Peyer's patch (tissue), 4 donors: ENCODE results near the gene PTPRM.

Experiments used
- POLR2A ChIP-seq, 2 donors: fragments of 450-650 bp; IDR thresholded peaks; one replicate each; pipeline ENCODE4 v1.5.1; 2017; ENCODE audit warnings: antibody characterized with exemption in 2 of 2, mild to moderate bottlenecking in 2 of 2, moderate library complexity in 2 of 2
- TF ChIP-seq, protein P1 (sequence below), 6 experiments: fragments of 450-650 bp in 4 of 6; fragments of 200-600 bp in 2 of 6; sonication (generic) in 1 of 6; IDR thresholded peaks; one replicate each; pipeline ENCODE4 v1.5.1; 2017 to 2019; ENCODE audit warnings: antibody characterized with exemption in 6 of 6, mild to moderate bottlenecking in 3 of 6, moderate library complexity in 1 of 6

DNA sequence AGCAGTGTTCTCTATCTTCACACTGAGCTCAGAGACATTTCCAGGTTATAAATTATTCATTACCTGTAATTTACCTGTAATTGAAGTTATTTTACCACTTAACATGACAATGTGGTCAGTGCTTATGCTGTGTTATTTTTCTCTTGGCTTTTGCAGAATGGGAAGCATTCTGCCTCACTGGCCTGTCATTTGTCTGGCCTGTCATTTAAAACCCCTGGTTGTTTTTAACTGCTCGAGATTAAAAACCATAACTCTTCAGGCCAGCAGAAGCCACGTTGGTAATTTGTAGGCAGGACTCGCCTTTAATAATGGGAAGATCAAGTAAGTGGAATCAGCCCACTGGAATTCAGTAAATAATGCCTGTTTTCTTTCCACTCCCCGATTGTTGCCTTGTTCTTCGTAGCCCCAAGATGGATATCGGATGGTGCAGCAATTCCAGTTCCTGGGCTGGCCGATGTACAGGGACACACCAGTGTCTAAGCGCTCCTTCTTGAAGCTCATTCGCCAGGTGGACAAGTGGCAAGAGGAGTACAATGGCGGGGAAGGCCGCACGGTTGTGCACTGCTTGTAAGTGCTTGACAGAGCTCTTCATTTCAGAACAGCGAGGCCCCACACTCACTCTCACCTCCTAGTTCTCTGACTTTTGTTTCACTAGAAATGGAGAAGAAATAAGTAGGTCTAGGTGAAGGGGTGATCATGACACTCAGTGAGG, 819.7 kb downstream of the PTPRM start:
- TF ChIP-seq, protein P1, sequence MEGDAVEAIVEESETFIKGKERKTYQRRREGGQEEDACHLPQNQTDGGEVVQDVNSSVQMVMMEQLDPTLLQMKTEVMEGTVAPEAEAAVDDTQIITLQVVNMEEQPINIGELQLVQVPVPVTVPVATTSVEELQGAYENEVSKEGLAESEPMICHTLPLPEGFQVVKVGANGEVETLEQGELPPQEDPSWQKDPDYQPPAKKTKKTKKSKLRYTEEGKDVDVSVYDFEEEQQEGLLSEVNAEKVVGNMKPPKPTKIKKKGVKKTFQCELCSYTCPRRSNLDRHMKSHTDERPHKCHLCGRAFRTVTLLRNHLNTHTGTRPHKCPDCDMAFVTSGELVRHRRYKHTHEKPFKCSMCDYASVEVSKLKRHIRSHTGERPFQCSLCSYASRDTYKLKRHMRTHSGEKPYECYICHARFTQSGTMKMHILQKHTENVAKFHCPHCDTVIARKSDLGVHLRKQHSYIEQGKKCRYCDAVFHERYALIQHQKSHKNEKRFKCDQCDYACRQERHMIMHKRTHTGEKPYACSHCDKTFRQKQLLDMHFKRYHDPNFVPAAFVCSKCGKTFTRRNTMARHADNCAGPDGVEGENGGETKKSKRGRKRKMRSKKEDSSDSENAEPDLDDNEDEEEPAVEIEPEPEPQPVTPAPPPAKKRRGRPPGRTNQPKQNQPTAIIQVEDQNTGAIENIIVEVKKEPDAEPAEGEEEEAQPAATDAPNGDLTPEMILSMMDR (IDR thresholded peaks at IDR 0.05), result no peak
- TF ChIP-seq POLR2A (IDR thresholded peaks at IDR 0.05), result no peak
